Upper lobe of left lung (tissue), 6 donors: ENCODE measurements around the gene KRTAP5-8. TPM values are rescaled to one million over a fixed set of nuclear protein-coding genes. Genes with fewer than 3 reads are reported as not detected.
A peak's percentile ranks its signal among the peaks of the same experiment; 100 is the strongest.

ENCODE experiments used
- ATAC-seq, 2 donors: fragments of 200-7000 bp; cut with Tn5 transposase; one replicate each; pipeline ENCODE4 v1.9.1; 2022; ENCODE audit warnings: mild to moderate bottlenecking in 2 of 2, moderate library complexity in 2 of 2; ENCODE audit not compliant: low FRiP score in 2 of 2
- DNase-seq, 2 donors: peaks; one replicate each; pipeline ENCODE4 v3.0.0-alpha.2; 2019 to 2020
- H3K27ac ChIP-seq, 4 donors: fragments of 200-600 bp; sonication (generic); one replicate each; pipeline ENCODE4 v1.5.1; 2016 to 2019
- H3K27me3 ChIP-seq, 4 donors: fragments of 200-600 bp; sonication (generic); one replicate each; pipeline ENCODE4 v1.5.1; 2017 to 2019
- H3K36me3 ChIP-seq, 4 donors: fragments of 200-600 bp; sonication (generic); one replicate each; pipeline ENCODE4 v1.5.1; 2016 to 2019
- H3K4me1 ChIP-seq, 4 donors: fragments of 200-600 bp; sonication (generic); one replicate each; pipeline ENCODE4 v1.5.1; 2018 to 2019
- H3K4me3 ChIP-seq, 4 donors: fragments of 200-600 bp; sonication (generic); one replicate each; pipeline ENCODE4 v1.5.1; 2017 to 2019; ENCODE audit warnings: mild to moderate bottlenecking in 2 of 4, moderate library complexity in 1 of 4
- H3K9me3 ChIP-seq, 4 donors: fragments of 200-600 bp; sonication (generic); one replicate each; pipeline ENCODE4 v1.5.1; 2018 to 2019
- EP300 ChIP-seq, 4 donors: sonication (generic); formaldehyde crosslinking; IDR thresholded peaks; one replicate each; pipeline ENCODE4 v1.5.1; 2017; ENCODE audit warnings: antibody characterized with exemption in 4 of 4, control low read depth in 2 of 4
- POLR2A ChIP-seq, 4 donors: fragments of 450-650 bp; IDR thresholded peaks; one replicate each; pipeline ENCODE4 v1.5.1; 2016 to 2017; ENCODE audit warnings: antibody characterized with exemption in 4 of 4, mild to moderate bottlenecking in 2 of 4
- POLR2AphosphoS5 ChIP-seq, 2 donors: sonication (generic); formaldehyde crosslinking; IDR thresholded peaks; one replicate each; pipeline ENCODE4 v1.5.1; 2017; ENCODE audit warnings: antibody characterized with exemption in 2 of 2
- WGBS, 2 donors: methylation state at CpG; one replicate each; pipeline ENCODE4 v1.1.5; 2017 to 2018; 5-methylcytosine and 5-hydroxymethylcytosine counted together
- total RNA-seq, 6 donors: library from RNA; depleted of rRNA in 4 of 6; stranded (reverse); fragments of >200 nt in 4 of 6; gene quantifications; one replicate each; pipeline versions ENCODE4 v1.1.0 to v1.2.1, GENCODE V29; 2016 to 2021
- TF ChIP-seq, protein P1 (sequence below), 6 experiments: fragments of 450-650 bp in 4 of 6; fragments of 200-600 bp in 2 of 6; sonication (generic) in 2 of 6; IDR thresholded peaks; one replicate each; pipeline ENCODE4 v1.5.1; 2016 to 2019; ENCODE audit warnings: antibody characterized with exemption in 6 of 6
- donor health status: DM: no; HTN: no; CAD: no; lungs with moderate emphysema.
- donor health status: DM: no; HTN: yes; CAD: no; lungs with severe emphysema.

The KRTAP5-8 gene
- total RNA-seq, 6 donors from 2014 or later = 0.23 to 7.3 (median 0.71) TPM; not detected in 2

DNA sequence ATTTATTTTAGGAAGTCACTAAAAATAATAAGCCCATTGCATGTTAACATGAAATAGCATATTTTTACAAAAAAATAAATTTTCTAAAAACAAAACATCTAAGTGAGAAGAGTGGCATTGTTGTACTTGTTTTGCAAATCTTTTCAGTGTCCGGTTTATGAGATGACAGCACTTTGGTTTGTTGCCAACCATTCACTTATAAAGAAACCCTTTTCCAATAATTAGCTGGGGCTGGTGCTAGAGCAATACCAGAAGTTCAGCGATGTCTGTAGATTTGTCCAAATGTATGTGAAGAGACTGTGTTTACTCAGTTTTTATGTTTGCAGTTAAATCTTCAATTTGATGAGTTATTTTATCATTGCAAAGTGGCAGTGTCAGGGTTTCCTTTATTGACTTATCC, 32.8 kb upstream of the KRTAP5-8 start:
- Histone ChIP-seq H3K4me1 (peaks cover 2 to 6% (median 4%) of the 10 kb centered on the region in 4 donors), H3K4me3 (no peak overlapping the region), H3K9me3 (peaks cover 0 to 6% (median under 1%) of the 10 kb centered on the region in 4 donors), H3K36me3 (peaks cover 0 to 38% (median 24%) of the 10 kb centered on the region in 4 donors), H3K27ac (no peak overlapping the region), H3K27me3 (no peaks in the 10 kb centered on the region)
- no peak for ATAC-seq
- DNase-seq = no peak
- 54 to 60% methylated on average over 2 of the region's 2 CpGs for WGBS, 2 donors
- TF ChIP-seq POLR2A (IDR thresholded peaks at IDR 0.05) = no peak
- TF ChIP-seq, protein P1, sequence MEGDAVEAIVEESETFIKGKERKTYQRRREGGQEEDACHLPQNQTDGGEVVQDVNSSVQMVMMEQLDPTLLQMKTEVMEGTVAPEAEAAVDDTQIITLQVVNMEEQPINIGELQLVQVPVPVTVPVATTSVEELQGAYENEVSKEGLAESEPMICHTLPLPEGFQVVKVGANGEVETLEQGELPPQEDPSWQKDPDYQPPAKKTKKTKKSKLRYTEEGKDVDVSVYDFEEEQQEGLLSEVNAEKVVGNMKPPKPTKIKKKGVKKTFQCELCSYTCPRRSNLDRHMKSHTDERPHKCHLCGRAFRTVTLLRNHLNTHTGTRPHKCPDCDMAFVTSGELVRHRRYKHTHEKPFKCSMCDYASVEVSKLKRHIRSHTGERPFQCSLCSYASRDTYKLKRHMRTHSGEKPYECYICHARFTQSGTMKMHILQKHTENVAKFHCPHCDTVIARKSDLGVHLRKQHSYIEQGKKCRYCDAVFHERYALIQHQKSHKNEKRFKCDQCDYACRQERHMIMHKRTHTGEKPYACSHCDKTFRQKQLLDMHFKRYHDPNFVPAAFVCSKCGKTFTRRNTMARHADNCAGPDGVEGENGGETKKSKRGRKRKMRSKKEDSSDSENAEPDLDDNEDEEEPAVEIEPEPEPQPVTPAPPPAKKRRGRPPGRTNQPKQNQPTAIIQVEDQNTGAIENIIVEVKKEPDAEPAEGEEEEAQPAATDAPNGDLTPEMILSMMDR (IDR thresholded peaks at IDR 0.05) = no peak
- no peak for TF ChIP-seq POLR2AphosphoS5 (IDR thresholded peaks at IDR 0.05)
- TF ChIP-seq EP300 (IDR thresholded peaks at IDR 0.05) = no peak

DNA sequence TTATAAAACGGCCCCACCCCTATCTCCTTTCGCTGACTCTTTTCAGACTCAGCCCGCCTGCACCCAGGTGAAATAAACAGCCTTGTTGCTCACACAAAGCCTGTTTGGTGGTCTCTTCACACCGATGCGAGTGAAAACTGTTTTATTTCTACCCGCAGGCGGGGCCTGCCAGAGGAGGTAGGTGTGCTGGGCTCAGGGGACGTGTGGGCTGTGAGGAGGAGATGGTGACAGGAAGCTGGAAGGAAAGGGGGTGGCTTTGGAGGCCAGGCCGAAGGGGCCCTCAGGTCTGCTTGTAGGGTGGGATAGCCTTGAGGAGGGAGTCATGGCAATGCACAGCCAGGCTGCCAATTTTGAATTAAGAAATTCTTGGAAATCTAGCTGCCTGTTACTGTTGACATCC, 32.0 kb upstream of the KRTAP5-8 start:
- Histone ChIP-seq H3K27me3 (no peaks in the 10 kb centered on the region), H3K9me3 (peaks cover 0 to 6% (median 4%) of the 10 kb centered on the region in 4 donors), H3K27ac (no peak overlapping the region), H3K4me3 (no peak overlapping the region), H3K4me1 (peaks cover 0 to 6% (median 2%) of the 10 kb centered on the region in 4 donors), H3K36me3 (peaks cover 0 to 30% (median 17%) of the 10 kb centered on the region in 4 donors)
- TF ChIP-seq POLR2A (IDR thresholded peaks at IDR 0.05) (no peak), POLR2AphosphoS5 (IDR thresholded peaks at IDR 0.05) (no peak), EP300 (IDR thresholded peaks at IDR 0.05) (no peak)
- TF ChIP-seq, protein P1 (IDR thresholded peaks at IDR 0.05) = no peak
- WGBS, 2 donors = 88 to 95% methylated on average over 9 of the region's 9 CpGs
- ATAC-seq = no peak
- no peak for DNase-seq

DNA sequence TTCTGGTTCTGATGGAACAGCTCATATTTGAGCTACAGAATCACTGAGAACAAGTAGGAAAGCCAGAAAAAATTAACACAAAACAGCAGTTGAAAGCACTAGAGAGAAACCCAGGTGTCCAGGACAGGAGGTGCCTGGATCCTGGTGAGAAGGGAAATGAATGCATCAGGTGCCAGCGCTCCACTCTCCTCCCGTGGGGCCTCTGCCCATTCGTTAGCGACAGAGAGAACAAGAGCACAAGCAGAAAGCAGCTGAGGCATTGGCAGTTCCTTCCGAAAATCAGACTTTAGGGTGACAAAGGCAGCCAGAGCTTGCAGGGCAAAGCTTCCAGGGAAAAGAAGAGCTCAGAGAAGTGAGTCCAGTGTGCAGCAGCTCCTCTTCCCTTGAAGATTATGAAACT, 30.7 kb upstream of the KRTAP5-8 start:
- 94 to 96% methylated on average over 5 of the region's 5 CpGs for WGBS, 2 donors
- H3K27ac ChIP-seq = no peak overlapping the region
- H3K27me3 ChIP-seq = no peaks in the 10 kb centered on the region
- no peak for ATAC-seq
- TF ChIP-seq, protein P1 (IDR thresholded peaks at IDR 0.05) = no peak
- TF ChIP-seq POLR2AphosphoS5 (IDR thresholded peaks at IDR 0.05) (no peak), POLR2A (IDR thresholded peaks at IDR 0.05) (no peak), EP300 (IDR thresholded peaks at IDR 0.05) (no peak)
- H3K4me3 ChIP-seq = no peak overlapping the region
- H3K36me3 ChIP-seq = peaks cover 0 to 17% (median 5%) of the 10 kb centered on the region in 4 donors
- H3K4me1 ChIP-seq = peaks cover 0 to 6% (median 2%) of the 10 kb centered on the region in 4 donors
- peaks cover 0 to 8% (median 5%) of the 10 kb centered on the region in 4 donors for H3K9me3 ChIP-seq
- DNase-seq = no peak

DNA sequence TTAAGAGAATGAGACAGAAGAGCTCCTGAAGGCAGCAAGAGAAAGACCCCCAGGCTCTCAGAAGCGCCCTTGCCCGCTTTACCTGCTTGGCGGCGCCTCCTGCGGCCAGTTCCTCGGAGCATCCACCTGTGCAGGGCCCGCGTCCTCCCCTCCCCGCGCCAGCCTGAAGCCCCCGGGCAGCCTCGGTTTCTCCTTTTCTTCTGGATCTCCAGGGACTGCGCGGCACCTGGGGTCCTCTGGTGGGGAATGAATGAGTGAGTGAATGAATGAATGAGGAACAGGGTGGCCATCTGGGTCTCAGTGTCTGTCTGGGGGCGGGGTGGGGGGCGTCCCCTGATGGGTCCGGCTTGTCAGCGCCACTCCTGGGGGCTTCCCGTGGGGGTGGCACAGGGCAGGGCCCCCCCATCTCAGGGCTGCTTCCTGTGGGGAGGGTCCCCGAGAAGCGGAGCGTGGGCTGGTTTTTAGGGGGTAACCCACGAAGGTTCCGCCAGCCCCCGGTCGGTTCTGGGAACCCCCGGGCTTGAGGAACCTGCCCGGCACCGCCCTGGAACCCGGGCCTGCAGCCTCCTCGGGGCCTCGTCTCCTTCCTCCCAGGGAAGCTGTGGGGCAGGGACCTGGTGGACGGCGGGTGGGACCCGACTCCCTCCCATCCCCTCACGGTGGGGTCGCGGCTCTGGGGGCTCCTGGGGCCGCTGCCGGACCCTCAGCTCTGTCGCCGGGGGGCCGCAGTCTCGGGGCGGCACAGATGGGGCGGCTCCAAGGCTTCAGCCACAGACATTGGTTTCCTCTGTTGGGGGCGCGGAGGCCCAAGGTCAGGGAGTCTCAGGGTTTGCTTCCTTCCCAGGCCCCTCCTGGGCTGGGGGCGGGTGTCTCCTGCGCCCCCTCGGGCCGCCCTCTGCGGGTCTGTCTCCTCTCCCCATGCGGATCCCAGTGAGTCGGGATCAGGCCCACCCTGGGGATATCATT, 19.0 kb upstream of the KRTAP5-8 start:
- H3K4me1 ChIP-seq = no peaks in the 10 kb centered on the region
- no peak overlapping the region for H3K4me3 ChIP-seq
- H3K27me3 ChIP-seq = no peaks in the 10 kb centered on the region
- no peak for TF ChIP-seq POLR2A (IDR thresholded peaks at IDR 0.05)
- TF ChIP-seq, protein P1 (IDR thresholded peaks at IDR 0.05) = no peak
- no peak for TF ChIP-seq POLR2AphosphoS5 (IDR thresholded peaks at IDR 0.05)
- TF ChIP-seq EP300 (IDR thresholded peaks at IDR 0.05) = no peak
- peak in 1 of 2 donors; percentile 66 for DNase-seq
- H3K36me3 ChIP-seq = no peaks in the 10 kb centered on the region
- no peak overlapping the region for H3K27ac ChIP-seq
- WGBS, 2 donors = 94 to 95% methylated on average over 6 to 48 of the region's 55 CpGs
- no peaks in the 10 kb centered on the region for H3K9me3 ChIP-seq
- ATAC-seq = peak; percentile 16 to 51
